GM18498 (cell line): ENCODE measurements around the gene FBH1.
"Not testable (repeated sequence)": the region's sequence is repeated elsewhere in the genome, so short reads cannot be mapped to it uniquely, and the experiment has no call there.

Experiments used
- ATAC-seq: cut with Tn5 transposase; IDR thresholded peaks from one replicate; pipeline ENCODE4 v1.9.1; 2021; ENCODE audit warnings: mild to moderate bottlenecking, moderate library complexity; ENCODE audit not compliant: unreplicated experiment

FBH1 gene

GRCh38 chr10:5958077-5958476, 68.0 kb downstream of the FBH1 start:
- no peak for ATAC-seq

GRCh38 chr10:5958675-5959074, 68.6 kb downstream of the FBH1 start:
- no peak for ATAC-seq

- ATAC-seq: no peak
These were observed 69.1 kb downstream of the FBH1 start for GRCh38 chr10:5959142-5959541.

GRCh38 chr10:5959581-5960069, 69.6 kb downstream of the FBH1 start:
- ATAC-seq: no peak

GRCh38 chr10:5960070-5960972, 70.3 kb downstream of the FBH1 start:
- no peak for ATAC-seq

- not testable (repeated sequence) for ATAC-seq
These were observed 70.9 kb downstream of the FBH1 start for GRCh38 chr10:5960973-5961275.

GRCh38 chr10:5961405-5962100, 71.5 kb downstream of the FBH1 start:
- ATAC-seq: no peak

GRCh38 chr10:5962358-5962940, 72.4 kb downstream of the FBH1 start:
- not testable (repeated sequence) for ATAC-seq

GRCh38 chr10:5963071-5963470, 73.0 kb downstream of the FBH1 start:
- ATAC-seq: no peak

GRCh38 chr10:5963591-5963990, 73.5 kb downstream of the FBH1 start:
- ATAC-seq: no peak

- ATAC-seq: no peak
These were observed 74.7 kb downstream of the FBH1 start for GRCh38 chr10:5964736-5965135.

- ATAC-seq: no peak
These were observed 75.2 kb downstream of the FBH1 start for GRCh38 chr10:5965266-5965665.

GRCh38 chr10:5968037-5968680, 78.1 kb downstream of the FBH1 start:
- ATAC-seq: no peak

GRCh38 chr10:5968681-5969453, 78.8 kb downstream of the FBH1 start:
- no peak for ATAC-seq

GRCh38 chr10:5970066-5970465, 80.0 kb downstream of the FBH1 start:
- ATAC-seq: no peak

GRCh38 chr10:5970527-5970926, 80.5 kb downstream of the FBH1 start:
- ATAC-seq: no peak

- peak; percentile 37 for ATAC-seq
These were observed 81.3 kb downstream of the FBH1 start for GRCh38 chr10:5971315-5971832.

GRCh38 chr10:5971886-5972285, 81.8 kb downstream of the FBH1 start:
- no peak for ATAC-seq

GRCh38 chr10:5973069-5973468, 83.0 kb downstream of the FBH1 start:
- no peak for ATAC-seq
